ENCODE data around the gene PLB1.
"Not testable (repeated sequence)": the region's sequence is repeated elsewhere in the genome, so short reads cannot be mapped to it uniquely, and the experiment has no call there.

Gene PLB1

GRCh38 chr2:28538134-28538533, 42.3 kb downstream of the PLB1 start:
- DNase-seq, result no peak

GRCh38 chr2:28538652-28539051, 42.8 kb downstream of the PLB1 start:
- no peak for DNase-seq

GRCh38 chr2:28539118-28539541, 43.3 kb downstream of the PLB1 start:
- DNase-seq, result no peak

GRCh38 chr2:28543316-28544035, 47.6 kb downstream of the PLB1 start:
- DNase-seq, result no peak

GRCh38 chr2:28544036-28544346, 48.1 kb downstream of the PLB1 start:
- DNase-seq, result no peak

GRCh38 chr2:28544405-28544921, 48.6 kb downstream of the PLB1 start:
- DNase-seq, result no peak

GRCh38 chr2:28544922-28545589, 49.2 kb downstream of the PLB1 start:
- no peak for DNase-seq

GRCh38 chr2:28545590-28546200, 49.8 kb downstream of the PLB1 start:
- no peak for DNase-seq

GRCh38 chr2:28546242-28546641, 50.4 kb downstream of the PLB1 start:
- no peak for DNase-seq

- no peak for DNase-seq
Measured at GRCh38 chr2:28547223-28547860, 51.5 kb downstream of the PLB1 start.

- no peak for DNase-seq
Measured at GRCh38 chr2:28547906-28548600, 52.2 kb downstream of the PLB1 start.

- not testable (repeated sequence) for DNase-seq
Measured at GRCh38 chr2:28550345-28550744, 54.5 kb downstream of the PLB1 start.

- no peak for DNase-seq
Measured at GRCh38 chr2:28552045-28552823, 56.4 kb downstream of the PLB1 start.

GRCh38 chr2:28556303-28556702, 60.4 kb downstream of the PLB1 start:
- DNase-seq, result no peak

GRCh38 chr2:28557389-28558131, 61.7 kb downstream of the PLB1 start:
- no peak for DNase-seq

- no peak for DNase-seq
Measured at GRCh38 chr2:28558158-28558820, 62.4 kb downstream of the PLB1 start.

- DNase-seq, result no peak
Measured at GRCh38 chr2:28558918-28559317, 63.1 kb downstream of the PLB1 start.

- no peak for DNase-seq
Measured at GRCh38 chr2:28563869-28564268, 68.0 kb downstream of the PLB1 start.

- DNase-seq, result no peak
Measured at GRCh38 chr2:28564346-28564745, 68.5 kb downstream of the PLB1 start.

- DNase-seq, result no peak
Measured at GRCh38 chr2:28565033-28565432, 69.2 kb downstream of the PLB1 start.

Measured in T1000 (cell line).